Peyer's patch (tissue), 4 donors: Measurements from ENCODE around the gene MCRIP1. TPM values are rescaled to one million over a fixed set of nuclear protein-coding genes. Genes with fewer than 3 reads are reported as not detected.

Experiments used
- DNase-seq, 3 donors: peaks; one replicate each; pipeline ENCODE4 v3.0.0-alpha.2; 2017 to 2019
- H3K27ac ChIP-seq, 4 donors: fragments of 200-600 bp; sonication (generic); one replicate each; pipeline ENCODE4 v1.5.1; 2016 to 2019
- H3K27me3 ChIP-seq, 2 donors: fragments of 200-600 bp; sonication (generic); one replicate each; pipeline ENCODE4 v1.5.1; 2019
- H3K36me3 ChIP-seq, 3 donors: fragments of 200-600 bp; sonication (generic); one replicate each; pipeline ENCODE4 v1.5.1; 2016 to 2019
- H3K4me1 ChIP-seq, 4 donors: fragments of 200-600 bp; sonication (generic); one replicate each; pipeline ENCODE4 v1.5.1; 2016 to 2019
- H3K4me3 ChIP-seq, 4 donors: fragments of 200-600 bp; sonication (generic); 1 replicate in 3 of 4; 2 replicates in 1 of 4; pipeline ENCODE4 v1.5.1; 2016 to 2019; ENCODE audit warnings: mild to moderate bottlenecking in 1 of 4
- H3K9me3 ChIP-seq, 4 donors: fragments of 200-600 bp; sonication (generic); one replicate each; pipeline ENCODE4 v1.5.1; 2016 to 2019; ENCODE audit warnings: mild to moderate bottlenecking in 1 of 4
- POLR2A ChIP-seq, 2 donors: fragments of 450-650 bp; IDR thresholded peaks; one replicate each; pipeline ENCODE4 v1.5.1; 2017; ENCODE audit warnings: antibody characterized with exemption in 2 of 2, mild to moderate bottlenecking in 2 of 2, moderate library complexity in 2 of 2
- total RNA-seq, 4 donors: library from RNA; depleted of rRNA; stranded (reverse); fragments of >200 nt; gene quantifications; one replicate each; pipeline ENCODE4 v1.1.0, GENCODE V29; 2016
- TF ChIP-seq, protein P1 (sequence below), 6 experiments: fragments of 450-650 bp in 4 of 6; fragments of 200-600 bp in 2 of 6; sonication (generic) in 1 of 6; IDR thresholded peaks; one replicate each; pipeline ENCODE4 v1.5.1; 2017 to 2019; ENCODE audit warnings: antibody characterized with exemption in 6 of 6, mild to moderate bottlenecking in 3 of 6, moderate library complexity in 1 of 6

The MCRIP1 gene
- total RNA-seq, 4 donors from 2014 or later: 19.6 to 47.9 (median 28.8) TPM

DNA sequence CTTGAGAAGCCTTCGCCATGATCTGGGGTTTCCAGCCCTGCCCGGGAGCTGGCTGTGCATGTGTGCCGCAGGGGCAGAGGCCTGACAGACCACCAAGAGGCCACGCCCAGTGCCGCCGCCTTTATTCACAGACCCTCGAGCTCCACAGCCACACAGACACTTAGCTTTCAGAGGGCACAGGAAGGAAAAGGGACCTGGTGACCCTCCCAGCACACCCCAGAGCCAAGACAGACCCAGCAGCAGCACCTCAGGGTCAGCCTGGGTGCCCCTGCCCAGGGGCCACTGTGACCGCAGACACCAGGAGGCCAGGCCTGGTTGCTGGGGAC is 10.8 kb downstream of the MCRIP1 start:
- no peak for DNase-seq
- H3K9me3 ChIP-seq: no peaks in the 10 kb centered on the region
- H3K27me3 ChIP-seq: no peaks in the 10 kb centered on the region
- H3K4me1 ChIP-seq: peaks cover 0 to 15% (median 8%) of the 10 kb centered on the region in 4 donors
- H3K27ac ChIP-seq: peak overlapping the region; percentile 31 to 92 (median 78)
- peaks cover 0 to 7% (median 0%) of the 10 kb centered on the region in 3 donors for H3K36me3 ChIP-seq
- TF ChIP-seq POLR2A (IDR thresholded peaks at IDR 0.05): no peak
- TF ChIP-seq, protein P1, sequence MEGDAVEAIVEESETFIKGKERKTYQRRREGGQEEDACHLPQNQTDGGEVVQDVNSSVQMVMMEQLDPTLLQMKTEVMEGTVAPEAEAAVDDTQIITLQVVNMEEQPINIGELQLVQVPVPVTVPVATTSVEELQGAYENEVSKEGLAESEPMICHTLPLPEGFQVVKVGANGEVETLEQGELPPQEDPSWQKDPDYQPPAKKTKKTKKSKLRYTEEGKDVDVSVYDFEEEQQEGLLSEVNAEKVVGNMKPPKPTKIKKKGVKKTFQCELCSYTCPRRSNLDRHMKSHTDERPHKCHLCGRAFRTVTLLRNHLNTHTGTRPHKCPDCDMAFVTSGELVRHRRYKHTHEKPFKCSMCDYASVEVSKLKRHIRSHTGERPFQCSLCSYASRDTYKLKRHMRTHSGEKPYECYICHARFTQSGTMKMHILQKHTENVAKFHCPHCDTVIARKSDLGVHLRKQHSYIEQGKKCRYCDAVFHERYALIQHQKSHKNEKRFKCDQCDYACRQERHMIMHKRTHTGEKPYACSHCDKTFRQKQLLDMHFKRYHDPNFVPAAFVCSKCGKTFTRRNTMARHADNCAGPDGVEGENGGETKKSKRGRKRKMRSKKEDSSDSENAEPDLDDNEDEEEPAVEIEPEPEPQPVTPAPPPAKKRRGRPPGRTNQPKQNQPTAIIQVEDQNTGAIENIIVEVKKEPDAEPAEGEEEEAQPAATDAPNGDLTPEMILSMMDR (IDR thresholded peaks at IDR 0.05): no peak
- H3K4me3 ChIP-seq: no peak overlapping the region

- no peaks in the 10 kb centered on the region for H3K9me3 ChIP-seq
- TF ChIP-seq POLR2A (IDR thresholded peaks at IDR 0.05): peak in 1 of 2 donors; percentile 25
- TF ChIP-seq, protein P1 (IDR thresholded peaks at IDR 0.05): peak in 4 of 6 experiments; percentile 40 to 89 (median 86)
- peak overlapping the region in 1 of 4 donors; percentile 18 for H3K4me3 ChIP-seq
- no peaks in the 10 kb centered on the region for H3K27me3 ChIP-seq
- DNase-seq: peak; percentile 21 to 95 (median 92)
- H3K27ac ChIP-seq: peak overlapping the region; percentile 31 to 92 (median 78)
- peaks cover 0 to 7% (median 0%) of the 10 kb centered on the region in 3 donors for H3K36me3 ChIP-seq
- H3K4me1 ChIP-seq: peaks cover 0 to 15% (median 8%) of the 10 kb centered on the region in 4 donors
Measured at GRCh38 chr17:81821603-81822311, 11.3 kb downstream of the MCRIP1 start.

GRCh38 chr17:81821147-81821546 is 11.9 kb downstream of the MCRIP1 start:
- DNase-seq: no peak
- peaks cover 0 to 15% (median 8%) of the 10 kb centered on the region in 4 donors for H3K4me1 ChIP-seq
- peaks cover 0 to 7% (median 0%) of the 10 kb centered on the region in 3 donors for H3K36me3 ChIP-seq
- H3K9me3 ChIP-seq: no peaks in the 10 kb centered on the region
- H3K27me3 ChIP-seq: no peaks in the 10 kb centered on the region
- TF ChIP-seq, protein P1 (IDR thresholded peaks at IDR 0.05): no peak
- no peak for TF ChIP-seq POLR2A (IDR thresholded peaks at IDR 0.05)
- H3K4me3 ChIP-seq: peak overlapping the region in 1 of 4 donors; percentile 18
- H3K27ac ChIP-seq: peak overlapping the region in 2 of 4 donors; percentile 86 to 92

- Histone ChIP-seq H3K4me3 (no peak overlapping the region), H3K27me3 (no peaks in the 10 kb centered on the region), H3K9me3 (no peaks in the 10 kb centered on the region), H3K4me1 (peaks cover 0 to 15% (median 8%) of the 10 kb centered on the region in 4 donors), H3K36me3 (peaks cover 0 to 7% (median 0%) of the 10 kb centered on the region in 3 donors), H3K27ac (no peak overlapping the region)
- TF ChIP-seq, protein P1 (IDR thresholded peaks at IDR 0.05): no peak
- TF ChIP-seq POLR2A (IDR thresholded peaks at IDR 0.05): no peak
- no peak for DNase-seq
Measured at GRCh38 chr17:81819708-81820107, 13.4 kb downstream of the MCRIP1 start.

DNA sequence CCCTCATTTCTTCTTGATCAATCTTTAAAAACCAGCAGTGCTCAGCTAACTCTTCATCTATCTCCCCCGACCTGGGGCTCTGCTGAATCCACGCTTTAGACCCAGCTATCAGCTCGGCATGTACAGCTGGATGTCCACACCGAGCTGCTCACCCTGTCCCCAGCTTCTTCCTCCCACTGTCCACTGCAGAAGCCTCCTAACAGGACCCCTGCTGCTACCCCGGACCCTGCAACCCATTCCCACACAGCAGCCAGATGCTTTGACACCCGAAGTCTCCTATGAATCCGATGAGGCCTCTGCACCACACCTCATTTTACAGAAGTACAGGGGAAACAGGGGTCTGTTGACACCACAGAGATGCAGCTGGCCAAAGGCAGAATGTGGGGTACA is 15.3 kb downstream of the MCRIP1 start:
- H3K4me1 ChIP-seq: peaks cover 0 to 15% (median 8%) of the 10 kb centered on the region in 4 donors
- no peak overlapping the region for H3K4me3 ChIP-seq
- no peak for DNase-seq
- no peak for TF ChIP-seq POLR2A (IDR thresholded peaks at IDR 0.05)
- TF ChIP-seq, protein P1 (IDR thresholded peaks at IDR 0.05): no peak
- H3K36me3 ChIP-seq: no peaks in the 10 kb centered on the region
- H3K27ac ChIP-seq: no peak overlapping the region
- H3K27me3 ChIP-seq: no peaks in the 10 kb centered on the region
- H3K9me3 ChIP-seq: no peaks in the 10 kb centered on the region
